H9 (cell line): ENCODE results near the gene SLC7A4. TPM values are rescaled to one million over a fixed set of nuclear protein-coding genes. Genes with fewer than 3 reads are reported as not detected.

Experiments used
- DNase-seq: peaks from one replicate; pipeline ENCODE4 v3.0.0-alpha.2; 2017
- H2AFZ ChIP-seq: one replicate; pipeline ENCODE4 v1.6.1; 2013; ENCODE audit warnings: mild to moderate bottlenecking, low read length, control low read depth, moderate library complexity
- H2AK5ac ChIP-seq: 2 replicates; pipeline ENCODE4 v1.6.1; 2013; ENCODE audit warnings: low read length, control low read depth, mixed read lengths; ENCODE audit not compliant: insufficient read length
- H2BK120ac ChIP-seq: one replicate; pipeline ENCODE4 v1.6.1; 2013; ENCODE audit warnings: low read depth, mild to moderate bottlenecking, low read length, control low read depth, inconsistent platforms; ENCODE audit not compliant: poor library complexity, severe bottlenecking
- H2BK12ac ChIP-seq: 2 replicates; pipeline ENCODE4 v1.6.1; 2013; ENCODE audit warnings: low read length, control low read depth, mixed read lengths, low read depth; ENCODE audit not compliant: insufficient read length
- H2BK15ac ChIP-seq: 2 replicates; pipeline ENCODE4 v1.6.1; 2013; ENCODE audit warnings: low read depth, low read length, control low read depth
- H2BK20ac ChIP-seq: one replicate; pipeline ENCODE4 v1.6.1; 2013; ENCODE audit warnings: low read depth, mild to moderate bottlenecking, low read length, control low read depth, inconsistent platforms; ENCODE audit not compliant: poor library complexity, severe bottlenecking
- H2BK5ac ChIP-seq: 2 replicates; pipeline ENCODE4 v1.6.1; 2013; ENCODE audit warnings: low read length, control low read depth, mixed read lengths; ENCODE audit not compliant: insufficient read length
- H3K14ac ChIP-seq: 2 replicates; pipeline ENCODE4 v1.6.1; 2013; ENCODE audit warnings: low read length, control low read depth; ENCODE audit not compliant: insufficient read depth
- H3K18ac ChIP-seq: 2 replicates; pipeline ENCODE4 v1.6.1; 2013; ENCODE audit warnings: low read depth, mild to moderate bottlenecking, mixed read lengths, low read length, control low read depth; ENCODE audit not compliant: insufficient read length
- H3K23ac ChIP-seq: 2 replicates; pipeline ENCODE4 v1.6.1; 2013; ENCODE audit warnings: low read length, control low read depth, mixed read lengths, low read depth; ENCODE audit not compliant: insufficient read length
- H3K23me2 ChIP-seq: 2 replicates; pipeline ENCODE4 v1.6.1; 2013; ENCODE audit warnings: low read depth, mild to moderate bottlenecking, mixed read lengths, low read length, control low read depth; ENCODE audit not compliant: insufficient read length, poor library complexity, severe bottlenecking
- H3K27ac ChIP-seq: 2 replicates; pipeline ENCODE4 v1.5.1; 2013; ENCODE audit warnings: low read length, control low read depth, mixed read lengths, low read depth; ENCODE audit not compliant: insufficient read length
- H3K27me3 ChIP-seq: 2 replicates; pipeline ENCODE4 v1.6.1; 2013; ENCODE audit warnings: low read length, control low read depth, inconsistent platforms; ENCODE audit not compliant: insufficient read depth
- H3K4ac ChIP-seq: 2 replicates; pipeline ENCODE4 v1.6.1; 2013; ENCODE audit warnings: low read depth, mild to moderate bottlenecking, control low read depth, inconsistent platforms, low read length, moderate library complexity
- H3K4me1 ChIP-seq: 2 replicates; pipeline ENCODE4 v1.6.1; 2013; ENCODE audit warnings: low read length, control low read depth, inconsistent platforms; ENCODE audit not compliant: insufficient read depth
- H3K4me2 ChIP-seq: 2 replicates; pipeline ENCODE4 v1.6.1; 2013; ENCODE audit warnings: low read length, control low read depth, mixed read lengths; ENCODE audit not compliant: insufficient read length, insufficient read depth
- H3K56ac ChIP-seq: 2 replicates; pipeline ENCODE4 v1.6.1; 2013; ENCODE audit warnings: low read depth, mild to moderate bottlenecking, mixed read lengths, low read length, control low read depth; ENCODE audit not compliant: insufficient read length
- H3K79me1 ChIP-seq: 2 replicates; pipeline ENCODE4 v1.6.1; 2013; ENCODE audit warnings: low read depth, mild to moderate bottlenecking, moderate library complexity, low read length, control low read depth, inconsistent platforms; ENCODE audit not compliant: insufficient read depth, poor library complexity, severe bottlenecking
- H3K79me2 ChIP-seq: 2 replicates; pipeline ENCODE4 v1.6.1; 2013; ENCODE audit warnings: low read length, control low read depth, inconsistent platforms; ENCODE audit not compliant: insufficient read depth
- H3K9ac ChIP-seq: 2 replicates; pipeline ENCODE4 v1.6.1; 2013; ENCODE audit warnings: low read length, control low read depth, mixed read lengths; ENCODE audit not compliant: insufficient read length; ENCODE audit errors: extremely low read depth
- H3K9me3 ChIP-seq: one replicate; pipeline ENCODE4 v1.6.1; 2013; ENCODE audit warnings: low read depth, low read length, inconsistent platforms; ENCODE audit not compliant: control insufficient read depth
- H3T11ph ChIP-seq: one replicate; pipeline ENCODE4 v1.6.1; 2013; ENCODE audit warnings: mild to moderate bottlenecking, low read length, control low read depth, inconsistent platforms
- H4K20me1 ChIP-seq: one replicate; pipeline ENCODE4 v1.6.1; 2013; ENCODE audit not compliant: control insufficient read depth, insufficient read length, insufficient read depth
- H4K5ac ChIP-seq: 2 replicates; pipeline ENCODE4 v1.6.1; 2013; ENCODE audit warnings: low read depth, mild to moderate bottlenecking, mixed read lengths, low read length, control low read depth; ENCODE audit not compliant: insufficient read length
- H4K8ac ChIP-seq: replicated peaks from 2 replicates; pipeline ENCODE4 v1.6.1; 2013; ENCODE audit warnings: low read length, control low read depth, mixed read lengths, low read depth; ENCODE audit not compliant: insufficient read length
- H4K91ac ChIP-seq: 2 replicates; pipeline ENCODE4 v1.6.1; 2013; ENCODE audit warnings: low read depth, mild to moderate bottlenecking, moderate library complexity, mixed read lengths, low read length, control low read depth; ENCODE audit not compliant: insufficient read length
- H3K27ac Mint-ChIP-seq, 3 experiments: 2 replicates in 2 of 3; 3 replicates in 1 of 3; pipeline ENCODE4 v1.8.0; 2020 to 2021; ENCODE audit warnings: mixed read lengths in 3 of 3, mild to moderate bottlenecking in 1 of 3, moderate library complexity in 1 of 3
- H3K27me3 Mint-ChIP-seq: 2 replicates; pipeline ENCODE4 v1.8.0; 2021; ENCODE audit warnings: low read depth, mild to moderate bottlenecking, moderate library complexity, mixed read lengths
- H3K36me3 Mint-ChIP-seq, 3 experiments: 2 replicates in 2 of 3; 3 replicates in 1 of 3; pipeline ENCODE4 v1.8.0; 2020 to 2021; ENCODE audit warnings: low read depth in 3 of 3, mixed read lengths in 3 of 3; ENCODE audit not compliant: insufficient read depth in 1 of 3
- H3K4me1 Mint-ChIP-seq, 2 experiments: 2 replicates each; pipeline ENCODE4 v1.8.0; 2020; ENCODE audit warnings: mixed read lengths in 2 of 2
- H3K4me3 Mint-ChIP-seq, 2 experiments: 2 replicates in 1 of 2; 3 replicates in 1 of 2; pipeline ENCODE4 v1.8.0; 2020 to 2021; ENCODE audit warnings: mild to moderate bottlenecking in 2 of 2, mixed read lengths in 2 of 2, moderate library complexity in 1 of 2
- H3K9me3 Mint-ChIP-seq, 2 experiments: 2 replicates in 1 of 2; 3 replicates in 1 of 2; pipeline ENCODE4 v1.8.0; 2020; ENCODE audit warnings: mild to moderate bottlenecking in 2 of 2, mixed read lengths in 2 of 2, moderate library complexity in 1 of 2
- CTCF ChIP-seq: fragments of 200-600 bp; sonication (generic); conservative IDR thresholded peaks from 3 replicates; pipeline ENCODE4 v1.8.0; 2021; ENCODE audit warnings: antibody characterized with exemption, mild to moderate bottlenecking
- WGBS: extraction: QIAGEN DNeasy Blood & Tissue Kit; methylation state at CpG from one replicate; pipeline ENCODE4 v1.1.7; 2013; ENCODE audit warnings: missing lambda C conversion rate, low lambda C conversion rate, mixed read lengths; ENCODE audit not compliant: insufficient read length; ENCODE audit errors: extremely low coverage; 5-methylcytosine and 5-hydroxymethylcytosine counted together
- total RNA-seq: library from RNA; stranded (reverse); gene quantifications from 2 replicates; pipeline ENCODE4 v1.2.1, GENCODE V29; 2021

SLC7A4 gene
- total RNA-seq, 1 experiment from 2014 or later, result 0.09 TPM

- Histone ChIP-seq H3K18ac (no peak overlapping the region), H3T11ph (no peak overlapping the region), H3K23ac (no peak overlapping the region), H3K4ac (no peak overlapping the region), H2BK20ac (no peak overlapping the region), H2BK120ac (no peak overlapping the region), H3K79me1 (no peaks in the 10 kb centered on the region), H2BK5ac (no peak overlapping the region), H2AK5ac (no peak overlapping the region), H3K56ac (no peak overlapping the region), H4K5ac (no peak overlapping the region), H4K20me1 (no peaks in the 10 kb centered on the region), H2BK15ac (no peak overlapping the region), H2BK12ac (no peak overlapping the region), H3K23me2 (no peaks in the 10 kb centered on the region), H4K91ac (no peak overlapping the region), H2AFZ (no peak overlapping the region), H3K27ac (no peak overlapping the region), H3K9me3 (no peaks in the 10 kb centered on the region), H3K9ac (no peak overlapping the region), H3K4me2 (peak overlapping the region; percentile 37), H4K8ac (no peak overlapping the region), H3K79me2 (no peaks in the 10 kb centered on the region), H3K4me1 (no peaks in the 10 kb centered on the region; the same call in 1 of the 2 replicates), H3K27me3 (peaks cover 3% of the 10 kb centered on the region; the same call in 1 of the 2 replicates), H3K14ac (no peak overlapping the region)
- WGBS, result no CpG with 5 or more reads among the region's 12 CpGs
- Mint-ChIP-seq H3K27me3 (peaks cover 43% of the 10 kb centered on the region), H3K4me3 (peak overlapping the region; percentile 53 to 81), H3K4me1 (peaks cover 7 to 14% of the 10 kb centered on the region in 2 experiments), H3K36me3 (no peaks in the 10 kb centered on the region), H3K27ac (no peak overlapping the region), H3K9me3 (no peaks in the 10 kb centered on the region)
- DNase-seq, result no peak
- no peak for TF ChIP-seq CTCF
These were observed 717 bp upstream of the SLC7A4 start for GRCh38 chr22:21032868-21033688.
